Measurements from ENCODE around the gene SFXN2.
A peak's percentile ranks its signal among the peaks of the same experiment; 100 is the strongest.

Gene SFXN2

DNA sequence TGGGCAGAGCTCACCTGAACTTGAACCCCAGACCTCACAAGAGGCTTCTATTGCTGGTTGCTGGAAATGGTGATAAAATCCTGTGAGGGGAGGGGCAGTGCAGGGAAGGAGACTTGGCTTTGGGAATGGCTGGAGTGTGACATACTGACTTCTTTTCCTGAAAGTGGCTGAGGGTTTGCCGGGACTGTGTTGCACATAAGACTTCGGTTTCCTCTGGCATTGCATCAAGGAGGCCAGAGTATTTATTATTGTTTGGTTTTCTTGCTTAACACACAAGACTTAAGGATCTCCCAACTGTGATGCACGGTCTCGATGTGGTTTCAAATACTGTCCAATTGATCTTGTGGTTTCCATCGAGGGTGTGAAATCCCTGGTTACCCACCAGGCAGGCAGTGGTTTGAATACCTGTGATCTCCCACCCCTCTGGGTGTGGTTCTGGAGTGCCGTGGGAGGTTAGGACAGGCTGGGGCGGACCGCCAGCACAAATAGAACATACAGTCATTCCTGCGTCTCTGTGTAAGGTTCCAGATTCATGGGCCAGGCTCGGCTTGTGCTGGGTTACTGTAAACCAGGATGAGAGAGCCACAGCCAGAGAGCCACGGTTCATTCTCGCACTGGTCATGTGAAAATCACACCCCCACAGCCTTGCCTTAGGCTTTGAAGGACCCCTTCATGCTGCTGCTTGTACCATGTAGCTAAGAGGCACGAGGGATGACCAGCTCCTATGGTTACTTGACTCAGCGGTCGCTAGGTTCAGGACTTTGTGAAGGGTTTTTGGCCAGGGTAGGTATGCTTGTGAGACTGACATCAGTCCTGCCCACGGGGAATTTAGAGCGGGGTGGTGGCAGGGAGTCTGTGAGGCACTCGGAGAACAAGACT is 68.5 kb downstream of the SFXN2 start:
- peak overlapping the region; percentile 15; the same call in 1 of the 2 replicates for H3K4me3 ChIP-seq (ENCODE audit: low read length)
- H3K9me2 ChIP-seq (replicated peaks; ENCODE audit: insufficient read depth, low read length): no peaks in the 10 kb centered on the region
- no peaks in the 10 kb centered on the region for H3K27me3 ChIP-seq (replicated peaks; ENCODE audit: insufficient read depth, low read length)
- no peaks in the 10 kb centered on the region for H3K9me3 ChIP-seq (replicated peaks; ENCODE audit: insufficient read depth, low read length)
- H2AFZ ChIP-seq (ENCODE audit: low read length): no peak overlapping the region
- H3F3A ChIP-seq (ENCODE audit: insufficient read depth, low read length): peaks cover 38% of the 10 kb centered on the region
- no peaks in the 10 kb centered on the region; the same call in 1 of the 2 replicates for H3K36me3 ChIP-seq (replicated peaks; ENCODE audit: insufficient read depth, low read length)
- H4K20me1 ChIP-seq (ENCODE audit: insufficient read depth, low read length): no peaks in the 10 kb centered on the region
- peaks cover 59% of the 10 kb centered on the region for H3K4me1 ChIP-seq (ENCODE audit: low read length)
- H3K9ac ChIP-seq (ENCODE audit: low read length): peak overlapping the region; percentile 79
- peaks cover 79% of the 10 kb centered on the region for H3K79me2 ChIP-seq (ENCODE audit: low read length)
- H3K27ac ChIP-seq (ENCODE audit: low read length): peak overlapping the region; percentile 99
- TF ChIP-seq, protein P1, sequence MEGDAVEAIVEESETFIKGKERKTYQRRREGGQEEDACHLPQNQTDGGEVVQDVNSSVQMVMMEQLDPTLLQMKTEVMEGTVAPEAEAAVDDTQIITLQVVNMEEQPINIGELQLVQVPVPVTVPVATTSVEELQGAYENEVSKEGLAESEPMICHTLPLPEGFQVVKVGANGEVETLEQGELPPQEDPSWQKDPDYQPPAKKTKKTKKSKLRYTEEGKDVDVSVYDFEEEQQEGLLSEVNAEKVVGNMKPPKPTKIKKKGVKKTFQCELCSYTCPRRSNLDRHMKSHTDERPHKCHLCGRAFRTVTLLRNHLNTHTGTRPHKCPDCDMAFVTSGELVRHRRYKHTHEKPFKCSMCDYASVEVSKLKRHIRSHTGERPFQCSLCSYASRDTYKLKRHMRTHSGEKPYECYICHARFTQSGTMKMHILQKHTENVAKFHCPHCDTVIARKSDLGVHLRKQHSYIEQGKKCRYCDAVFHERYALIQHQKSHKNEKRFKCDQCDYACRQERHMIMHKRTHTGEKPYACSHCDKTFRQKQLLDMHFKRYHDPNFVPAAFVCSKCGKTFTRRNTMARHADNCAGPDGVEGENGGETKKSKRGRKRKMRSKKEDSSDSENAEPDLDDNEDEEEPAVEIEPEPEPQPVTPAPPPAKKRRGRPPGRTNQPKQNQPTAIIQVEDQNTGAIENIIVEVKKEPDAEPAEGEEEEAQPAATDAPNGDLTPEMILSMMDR (IDR thresholded peaks at IDR 0.05; ENCODE audit: low read length): no peak
- TF ChIP-seq EZH2 (optimal IDR thresholded peaks at IDR 0.05; ENCODE audit: low read depth, low read length) (no peak), EZH2phosphoT487 (IDR thresholded peaks at IDR 0.05; ENCODE audit: low read length) (no peak)
- no peak for DNase-seq
- H3K4me2 ChIP-seq (ENCODE audit: low read depth, low read length): peak overlapping the region; percentile 67; the same call in 1 of the 2 replicates

DNA sequence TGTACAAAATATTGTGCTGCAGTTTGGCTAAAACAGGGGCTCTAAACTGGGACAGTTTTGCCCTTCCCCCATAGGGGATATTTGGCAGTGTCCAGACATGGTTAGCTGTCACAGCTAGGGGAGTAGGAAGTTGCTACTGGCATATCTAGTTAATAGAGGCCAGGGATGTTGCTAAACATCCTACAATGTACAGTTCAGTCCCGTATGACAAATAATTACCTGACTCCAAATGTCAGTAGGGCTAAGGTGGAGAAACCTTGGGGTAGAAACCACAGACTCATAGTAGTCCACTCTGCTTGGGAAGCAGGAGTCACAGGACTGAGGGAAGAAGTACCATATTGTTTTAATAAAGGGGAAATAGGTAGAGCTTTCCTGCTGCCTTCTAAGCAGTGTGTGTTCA is 69.1 kb downstream of the SFXN2 start:
- no peak overlapping the region for H3K9ac ChIP-seq (ENCODE audit: low read length)
- no peak overlapping the region for H3K4me2 ChIP-seq (ENCODE audit: low read depth, low read length)
- H3K9me2 ChIP-seq (replicated peaks; ENCODE audit: insufficient read depth, low read length): no peaks in the 10 kb centered on the region
- peaks cover 54% of the 10 kb centered on the region for H3K4me1 ChIP-seq (ENCODE audit: low read length)
- no peaks in the 10 kb centered on the region for H4K20me1 ChIP-seq (ENCODE audit: insufficient read depth, low read length)
- peaks cover 77% of the 10 kb centered on the region for H3K79me2 ChIP-seq (ENCODE audit: low read length)
- peaks cover 33% of the 10 kb centered on the region for H3F3A ChIP-seq (ENCODE audit: insufficient read depth, low read length)
- H3K4me3 ChIP-seq (ENCODE audit: low read length): no peak overlapping the region
- no peak overlapping the region for H2AFZ ChIP-seq (ENCODE audit: low read length)
- no peaks in the 10 kb centered on the region; the same call in 1 of the 2 replicates for H3K36me3 ChIP-seq (replicated peaks; ENCODE audit: insufficient read depth, low read length)
- DNase-seq: no peak
- no peaks in the 10 kb centered on the region for H3K27me3 ChIP-seq (replicated peaks; ENCODE audit: insufficient read depth, low read length)
- H3K27ac ChIP-seq (ENCODE audit: low read length): peak overlapping the region; percentile 99; the same call in 1 of the 2 replicates
- no peak for TF ChIP-seq EZH2 (optimal IDR thresholded peaks at IDR 0.05; ENCODE audit: low read depth, low read length)
- TF ChIP-seq EZH2phosphoT487 (IDR thresholded peaks at IDR 0.05; ENCODE audit: low read length): no peak
- TF ChIP-seq, protein P1 (IDR thresholded peaks at IDR 0.05; ENCODE audit: low read length): no peak
- H3K9me3 ChIP-seq (replicated peaks; ENCODE audit: insufficient read depth, low read length): no peaks in the 10 kb centered on the region

GRCh38 chr10:102785818-102786217 is 71.4 kb downstream of the SFXN2 start:
- no peak for DNase-seq
- Histone ChIP-seq H3K4me1 (ENCODE audit: low read length) (peaks cover 36% of the 10 kb centered on the region), H3K4me2 (ENCODE audit: low read depth, low read length) (no peak overlapping the region), H3K9ac (ENCODE audit: low read length) (no peak overlapping the region), H4K20me1 (ENCODE audit: insufficient read depth, low read length) (no peaks in the 10 kb centered on the region), H3K9me3 (replicated peaks; ENCODE audit: insufficient read depth, low read length) (no peaks in the 10 kb centered on the region), H3F3A (ENCODE audit: insufficient read depth, low read length) (peaks cover 19% of the 10 kb centered on the region), H3K4me3 (ENCODE audit: low read length) (no peak overlapping the region), H3K27me3 (replicated peaks; ENCODE audit: insufficient read depth, low read length) (no peaks in the 10 kb centered on the region), H2AFZ (ENCODE audit: low read length) (no peak overlapping the region), H3K36me3 (replicated peaks; ENCODE audit: insufficient read depth, low read length) (no peaks in the 10 kb centered on the region), H3K27ac (ENCODE audit: low read length) (no peak overlapping the region), H3K9me2 (replicated peaks; ENCODE audit: insufficient read depth, low read length) (no peaks in the 10 kb centered on the region), H3K79me2 (ENCODE audit: low read length) (peaks cover 75% of the 10 kb centered on the region)
- TF ChIP-seq, protein P1 (IDR thresholded peaks at IDR 0.05; ENCODE audit: low read length): no peak
- TF ChIP-seq EZH2phosphoT487 (IDR thresholded peaks at IDR 0.05; ENCODE audit: low read length): no peak
- no peak for TF ChIP-seq EZH2 (optimal IDR thresholded peaks at IDR 0.05; ENCODE audit: low read depth, low read length)
